ENCODE data around the gene RIPK4. TPM values are rescaled to one million over a fixed set of nuclear protein-coding genes. Genes with fewer than 3 reads are reported as not detected.

Gene RIPK4
- total RNA-seq, 1 donor from 2014 or later, result 1.8 TPM

- H3K4me2 ChIP-seq (ENCODE audit: low read length), result no peak overlapping the region
- no peaks in the 10 kb centered on the region for H3K4me1 Mint-ChIP-seq (ENCODE audit: low read depth, unreplicated experiment)
- no peaks in the 10 kb centered on the region for H3K9me3 Mint-ChIP-seq (ENCODE audit: unreplicated experiment)
- H3K27ac Mint-ChIP-seq (ENCODE audit: unreplicated experiment), result no peak overlapping the region
- H3K79me2 ChIP-seq (ENCODE audit: insufficient read depth, low read length), result no peaks in the 10 kb centered on the region
- peaks cover 24% of the 10 kb centered on the region for H3K36me3 Mint-ChIP-seq (ENCODE audit: low read depth, unreplicated experiment)
- H3K4me3 Mint-ChIP-seq (ENCODE audit: unreplicated experiment), result no peak overlapping the region
- FAIRE-seq (no peak), DNase-seq (ENCODE audit: low read depth) (no peak)
- H3K27me3 Mint-ChIP-seq (ENCODE audit: low read depth, unreplicated experiment), result peaks cover 3% of the 10 kb centered on the region
- no peak overlapping the region for H3K27ac ChIP-seq (ENCODE audit: low read depth, low read length)
- no peaks in the 10 kb centered on the region for H3K9me3 ChIP-seq (ENCODE audit: insufficient read depth, low read depth, low read length)
- H3K9ac ChIP-seq (ENCODE audit: low read length), result no peak overlapping the region
- peaks cover 4% of the 10 kb centered on the region for H3K4me1 ChIP-seq (ENCODE audit: insufficient read depth, low read length)
- H3K27me3 ChIP-seq (ENCODE audit: insufficient read depth, low read length), result no peaks in the 10 kb centered on the region
- peaks cover 2% of the 10 kb centered on the region for H3K36me3 ChIP-seq (ENCODE audit: insufficient read depth, low read length)
- peaks cover 4% of the 10 kb centered on the region for H4K20me1 ChIP-seq (ENCODE audit: insufficient read depth, low read length)
- H3K4me3 ChIP-seq (ENCODE audit: insufficient read depth, low read depth, low read length), result no peak overlapping the region
- no peak overlapping the region for H2AFZ ChIP-seq (ENCODE audit: low read depth, low read length)
- no peak for TF ChIP-seq EZH2 (IDR thresholded peaks at IDR 0.05; ENCODE audit: insufficient read depth, low read length)
- no peak for TF ChIP-seq CTCF (IDR thresholded peaks at IDR 0.05; ENCODE audit: insufficient read depth, low read depth, low read length)
Measured at GRCh38 chr21:41800425-41801320, 33.8 kb upstream of the RIPK4 start.

- no peaks in the 10 kb centered on the region for H3K79me2 ChIP-seq (ENCODE audit: insufficient read depth, low read length)
- H2AFZ ChIP-seq (ENCODE audit: low read depth, low read length), result no peak overlapping the region
- H3K9ac ChIP-seq (ENCODE audit: low read length), result no peak overlapping the region
- no peak overlapping the region for H3K4me3 ChIP-seq (ENCODE audit: insufficient read depth, low read depth, low read length)
- H3K27ac ChIP-seq (ENCODE audit: low read depth, low read length), result no peak overlapping the region
- H3K36me3 ChIP-seq (ENCODE audit: insufficient read depth, low read length), result peaks cover 2% of the 10 kb centered on the region
- DNase-seq (ENCODE audit: low read depth), result no peak
- no peaks in the 10 kb centered on the region for H3K9me3 ChIP-seq (ENCODE audit: insufficient read depth, low read depth, low read length)
- no peaks in the 10 kb centered on the region for H3K27me3 ChIP-seq (ENCODE audit: insufficient read depth, low read length)
- H3K36me3 Mint-ChIP-seq (ENCODE audit: low read depth, unreplicated experiment), result peaks cover 22% of the 10 kb centered on the region
- no peak for FAIRE-seq
- H3K27me3 Mint-ChIP-seq (ENCODE audit: low read depth, unreplicated experiment), result peaks cover 6% of the 10 kb centered on the region
- no peaks in the 10 kb centered on the region for H4K20me1 ChIP-seq (ENCODE audit: insufficient read depth, low read length)
- H3K4me3 Mint-ChIP-seq (ENCODE audit: unreplicated experiment), result no peak overlapping the region
- no peaks in the 10 kb centered on the region for H3K4me1 Mint-ChIP-seq (ENCODE audit: low read depth, unreplicated experiment)
- H3K27ac Mint-ChIP-seq (ENCODE audit: unreplicated experiment), result no peak overlapping the region
- no peaks in the 10 kb centered on the region for H3K9me3 Mint-ChIP-seq (ENCODE audit: unreplicated experiment)
- peaks cover 4% of the 10 kb centered on the region for H3K4me1 ChIP-seq (ENCODE audit: insufficient read depth, low read length)
- no peak for TF ChIP-seq EZH2 (IDR thresholded peaks at IDR 0.05; ENCODE audit: insufficient read depth, low read length)
- TF ChIP-seq CTCF (IDR thresholded peaks at IDR 0.05; ENCODE audit: insufficient read depth, low read depth, low read length), result no peak
- H3K4me2 ChIP-seq (ENCODE audit: low read length), result no peak overlapping the region
Measured at GRCh38 chr21:41799763-41800162, 32.9 kb upstream of the RIPK4 start.

GRCh38 chr21:41798326-41798725 is 31.5 kb upstream of the RIPK4 start:
- H3K4me3 Mint-ChIP-seq (ENCODE audit: unreplicated experiment), result no peak overlapping the region
- Histone ChIP-seq H4K20me1 (ENCODE audit: insufficient read depth, low read length) (no peaks in the 10 kb centered on the region), H2AFZ (ENCODE audit: low read depth, low read length) (no peak overlapping the region), H3K79me2 (ENCODE audit: insufficient read depth, low read length) (no peaks in the 10 kb centered on the region), H3K9ac (ENCODE audit: low read length) (no peak overlapping the region), H3K4me2 (ENCODE audit: low read length) (no peak overlapping the region), H3K4me1 (ENCODE audit: insufficient read depth, low read length) (peaks cover 4% of the 10 kb centered on the region), H3K36me3 (ENCODE audit: insufficient read depth, low read length) (peaks cover 2% of the 10 kb centered on the region), H3K27ac (ENCODE audit: low read depth, low read length) (no peak overlapping the region), H3K27me3 (ENCODE audit: insufficient read depth, low read length) (no peaks in the 10 kb centered on the region), H3K9me3 (ENCODE audit: insufficient read depth, low read depth, low read length) (peaks cover 4% of the 10 kb centered on the region), H3K4me3 (ENCODE audit: insufficient read depth, low read depth, low read length) (no peak overlapping the region)
- H3K36me3 Mint-ChIP-seq (ENCODE audit: low read depth, unreplicated experiment), result peaks cover 15% of the 10 kb centered on the region
- peaks cover 3% of the 10 kb centered on the region for H3K9me3 Mint-ChIP-seq (ENCODE audit: unreplicated experiment)
- H3K27me3 Mint-ChIP-seq (ENCODE audit: low read depth, unreplicated experiment), result peaks cover 9% of the 10 kb centered on the region
- no peaks in the 10 kb centered on the region for H3K4me1 Mint-ChIP-seq (ENCODE audit: low read depth, unreplicated experiment)
- no peak overlapping the region for H3K27ac Mint-ChIP-seq (ENCODE audit: unreplicated experiment)
- no peak for TF ChIP-seq CTCF (IDR thresholded peaks at IDR 0.05; ENCODE audit: insufficient read depth, low read depth, low read length)
- no peak for TF ChIP-seq EZH2 (IDR thresholded peaks at IDR 0.05; ENCODE audit: insufficient read depth, low read length)
- FAIRE-seq, result no peak
- no peak for DNase-seq (ENCODE audit: low read depth)
